GM13977 (cell line): ENCODE results near the gene TMEM72.

ENCODE experiments used
- DNase-seq: peaks from one replicate; pipeline ENCODE4 v3.0.0; 2012; ENCODE audit warnings: low spot score
- in situ Hi-C: fragments of 300-500 bp; cut with MboI; formaldehyde crosslinking; loops from one replicate; pipeline ENCODE4 v1.12.0; 2022; ENCODE audit warnings: low sequenced_read_pairs, low pct_unique_long_range_greater_than_20kb, mixed read lengths, inconsistent platforms; ENCODE audit not compliant: unreplicated experiment
- TF ChIP-seq, protein P1 (sequence below): IDR thresholded peaks from 2 replicates; pipeline ENCODE4 v1.5.1; 2012; ENCODE audit warnings: mild to moderate bottlenecking, control low read depth; ENCODE audit not compliant: insufficient read depth; ENCODE audit errors: extremely low read depth, missing control alignments

The TMEM72 gene

DNA sequence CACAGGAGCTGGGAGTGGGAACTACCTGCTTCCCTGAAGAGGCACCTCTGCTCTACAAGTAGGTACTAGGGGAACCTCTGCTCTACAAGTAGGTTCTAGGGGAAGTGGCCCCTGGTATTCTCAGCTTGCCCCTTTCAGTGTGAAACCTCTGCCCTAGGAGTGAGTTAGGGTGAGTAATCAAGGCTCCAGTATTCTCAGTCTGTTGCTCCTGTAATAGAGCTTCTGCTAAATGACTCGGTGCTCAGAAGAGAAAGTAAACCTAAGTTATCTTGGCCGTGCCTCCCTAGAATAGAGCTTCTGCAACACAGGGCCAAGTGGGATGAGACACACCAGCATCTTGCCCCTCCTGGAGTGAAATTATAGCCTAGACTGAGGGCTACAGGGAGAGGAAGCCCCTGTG is 35.1 kb downstream of the TMEM72 start:
- in situ Hi-C loops = no loop called here
- no peak for DNase-seq

DNA sequence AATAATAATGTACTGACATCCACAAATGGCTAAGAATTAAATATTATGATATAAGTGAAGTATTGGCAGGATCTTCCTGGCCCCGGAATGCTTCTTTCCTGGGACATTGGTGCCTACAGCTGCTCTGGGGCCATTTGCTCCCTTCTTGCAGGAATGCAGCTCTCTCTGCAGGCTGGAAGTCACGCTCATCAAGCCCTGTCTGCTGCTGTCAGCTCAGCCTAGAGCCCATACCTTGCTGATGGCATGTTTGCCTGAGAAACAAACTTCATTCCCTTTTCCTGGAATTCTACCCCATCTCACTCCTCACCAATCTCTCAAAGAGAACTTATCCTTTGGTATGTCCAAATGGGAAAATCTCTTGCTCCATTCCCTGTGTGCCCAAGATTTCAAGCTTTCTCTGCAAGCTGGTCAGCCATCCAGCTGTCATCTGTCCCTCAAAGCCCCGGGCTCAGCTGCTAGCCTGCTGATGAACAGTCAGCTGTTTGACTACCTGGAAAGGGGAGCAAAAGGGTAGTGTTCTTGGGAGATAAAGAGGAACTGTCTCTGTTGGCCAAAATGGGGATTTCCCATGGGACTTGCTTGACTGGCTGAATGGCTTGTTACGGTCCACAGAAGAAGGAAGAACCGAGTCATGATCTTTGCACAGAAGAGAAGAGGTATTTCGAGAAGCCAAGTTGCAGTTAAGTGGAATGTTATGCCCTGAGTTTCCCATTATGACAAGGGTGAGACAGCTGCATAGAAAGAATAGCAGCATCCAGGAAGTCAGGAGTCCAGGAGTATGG is 36.4 kb downstream of the TMEM72 start:
- in situ Hi-C loops = no loop called here
- TF ChIP-seq, protein P1, sequence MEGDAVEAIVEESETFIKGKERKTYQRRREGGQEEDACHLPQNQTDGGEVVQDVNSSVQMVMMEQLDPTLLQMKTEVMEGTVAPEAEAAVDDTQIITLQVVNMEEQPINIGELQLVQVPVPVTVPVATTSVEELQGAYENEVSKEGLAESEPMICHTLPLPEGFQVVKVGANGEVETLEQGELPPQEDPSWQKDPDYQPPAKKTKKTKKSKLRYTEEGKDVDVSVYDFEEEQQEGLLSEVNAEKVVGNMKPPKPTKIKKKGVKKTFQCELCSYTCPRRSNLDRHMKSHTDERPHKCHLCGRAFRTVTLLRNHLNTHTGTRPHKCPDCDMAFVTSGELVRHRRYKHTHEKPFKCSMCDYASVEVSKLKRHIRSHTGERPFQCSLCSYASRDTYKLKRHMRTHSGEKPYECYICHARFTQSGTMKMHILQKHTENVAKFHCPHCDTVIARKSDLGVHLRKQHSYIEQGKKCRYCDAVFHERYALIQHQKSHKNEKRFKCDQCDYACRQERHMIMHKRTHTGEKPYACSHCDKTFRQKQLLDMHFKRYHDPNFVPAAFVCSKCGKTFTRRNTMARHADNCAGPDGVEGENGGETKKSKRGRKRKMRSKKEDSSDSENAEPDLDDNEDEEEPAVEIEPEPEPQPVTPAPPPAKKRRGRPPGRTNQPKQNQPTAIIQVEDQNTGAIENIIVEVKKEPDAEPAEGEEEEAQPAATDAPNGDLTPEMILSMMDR = no peak
- DNase-seq = no peak

More for the DNA sequence above, 35.1 kb downstream of the TMEM72 start:
- TF ChIP-seq, protein P1 = no peak

DNA sequence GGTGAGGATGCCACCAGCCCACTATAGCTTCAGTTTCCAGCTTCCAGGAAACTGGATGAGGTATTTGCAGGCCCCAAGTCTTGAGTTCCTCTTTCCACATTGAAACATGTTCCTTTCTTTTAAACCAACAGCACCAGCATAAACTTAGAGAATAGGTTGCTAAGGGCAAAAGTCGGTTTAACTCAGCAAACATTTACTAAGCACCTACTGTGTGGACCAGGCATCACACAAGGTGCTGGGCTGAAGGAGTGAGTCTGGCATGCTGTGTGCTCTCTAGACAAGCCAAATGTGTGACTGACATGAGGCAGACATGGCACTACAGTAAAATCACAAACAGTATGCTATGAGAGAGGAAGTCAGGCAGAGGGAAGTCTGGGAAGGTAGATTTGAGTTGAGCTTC is 37.5 kb downstream of the TMEM72 start:
- no peak for DNase-seq
- in situ Hi-C loops = no loop called here

DNA sequence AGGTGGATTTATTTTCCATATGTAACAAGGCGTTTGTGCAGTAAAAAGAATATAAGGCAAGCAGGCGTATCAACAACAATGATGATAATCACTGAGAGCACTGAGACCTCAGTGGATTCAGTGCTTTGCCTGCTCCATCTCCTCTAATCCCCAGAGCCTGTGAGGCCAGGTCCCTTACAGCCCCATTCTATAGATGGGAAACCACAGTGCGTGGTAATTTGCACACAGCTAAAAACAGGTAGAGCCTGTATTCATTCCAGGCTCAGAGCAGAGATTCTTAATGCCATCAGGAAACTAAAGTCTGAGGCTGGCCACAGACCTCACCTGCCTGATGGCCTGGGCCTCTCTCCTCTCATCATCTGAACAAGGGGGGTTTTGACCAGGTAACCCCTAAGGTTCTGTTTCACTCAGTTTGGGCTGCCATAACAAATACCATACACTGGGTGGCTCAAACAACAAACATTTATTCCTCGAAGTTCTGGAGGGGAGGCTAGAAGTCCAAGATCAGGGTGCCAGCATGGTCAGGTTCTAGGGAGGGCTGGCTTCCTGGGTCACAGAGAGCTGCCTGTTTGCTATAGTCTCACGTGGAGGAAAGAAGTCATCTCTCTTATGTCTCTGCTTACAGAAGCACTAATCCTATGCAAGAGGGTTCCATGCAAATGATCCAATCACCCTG is 38.1 kb downstream of the TMEM72 start:
- TF ChIP-seq, protein P1 = no peak
- in situ Hi-C loops = no loop called here
- no peak for DNase-seq

More for the DNA sequence above, 37.5 kb downstream of the TMEM72 start:
- TF ChIP-seq, protein P1 = no peak

DNA sequence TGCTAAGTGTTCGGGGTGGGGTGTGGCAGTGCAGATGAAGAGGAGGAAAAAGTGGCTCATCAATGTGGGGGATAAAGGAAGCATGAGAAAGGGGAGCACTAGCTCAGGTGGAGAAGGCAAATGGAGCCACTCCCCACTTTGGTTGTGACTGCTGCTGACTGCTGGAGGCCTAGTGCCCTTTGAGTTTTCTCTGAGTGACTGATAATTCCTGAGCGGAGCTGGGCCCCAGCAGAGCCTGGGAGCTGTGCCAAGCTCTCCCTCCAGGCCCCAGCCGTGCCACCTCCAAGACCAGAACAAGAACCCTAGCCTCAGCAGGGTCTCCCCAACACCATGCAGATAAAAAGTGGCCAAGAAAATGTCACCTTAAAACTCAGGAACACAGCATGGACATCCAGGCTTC is 38.8 kb downstream of the TMEM72 start:
- TF ChIP-seq, protein P1 = no peak
- DNase-seq = no peak
- in situ Hi-C loops = no loop called here

DNA sequence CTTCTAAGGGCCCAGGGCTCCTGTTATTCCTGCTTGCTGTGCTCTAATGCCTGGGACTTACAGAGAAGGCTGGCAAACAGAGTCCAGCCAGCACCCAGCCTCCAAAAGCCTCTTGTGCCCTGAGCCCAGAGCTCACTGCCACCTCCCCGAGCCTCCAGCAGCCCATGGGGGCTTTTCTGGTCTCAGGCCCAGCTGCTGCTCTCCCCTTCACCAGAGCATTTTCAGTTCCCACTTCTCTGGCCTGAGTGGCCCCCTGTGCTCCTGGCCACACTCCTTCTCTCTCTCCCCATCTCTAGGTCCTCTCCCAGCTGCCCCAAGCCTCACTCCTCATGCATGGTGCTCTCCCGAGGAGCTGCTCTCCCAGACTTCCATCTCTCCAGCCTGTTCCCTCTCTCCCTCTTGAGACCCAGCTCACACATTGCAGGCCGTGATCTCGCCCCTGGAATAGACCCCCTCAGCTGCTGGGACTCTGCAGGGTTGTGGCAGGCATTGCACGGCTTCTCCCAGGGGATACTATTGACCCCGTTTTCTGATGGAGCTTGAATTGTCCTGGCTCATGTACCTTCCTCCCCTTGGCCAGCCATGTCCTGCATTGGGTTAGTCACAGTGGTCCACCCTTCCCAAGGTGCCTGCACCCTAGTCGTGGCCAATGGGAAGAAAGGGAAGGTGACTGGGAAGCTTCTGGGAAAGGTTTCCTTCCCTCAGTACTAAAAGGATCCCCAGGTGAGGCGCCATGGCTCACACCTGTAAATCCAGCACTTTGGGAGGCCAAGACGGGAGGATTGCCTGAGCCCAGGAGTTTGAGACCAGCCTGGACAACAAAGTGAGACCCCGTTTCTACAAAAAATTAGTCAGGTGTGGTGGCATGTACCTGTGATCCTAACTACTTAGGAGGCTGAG is 39.4 kb downstream of the TMEM72 start:
- TF ChIP-seq, protein P1 = no peak
- DNase-seq = no peak
- in situ Hi-C loops = no loop called here
